HG03103 (cell line): ENCODE results near the gene TFPT.

Experiments used
- ATAC-seq: cut with Tn5 transposase; IDR thresholded peaks from one replicate; pipeline ENCODE4 v1.9.1; 2021; ENCODE audit warnings: low read depth; ENCODE audit not compliant: unreplicated experiment

TFPT gene

GRCh38 chr19:54084410-54084809, 31.0 kb downstream of the TFPT start:
- ATAC-seq = no peak

- ATAC-seq = no peak
Observed at GRCh38 chr19:54081032-54081431, 34.4 kb downstream of the TFPT start, which contains the start of gene TARM1. Gene TARM1, minus strand, starts transcription at chr19:54081365. Its CDS starts 25 bp downstream, at chr19:54081340.

GRCh38 chr19:54077334-54077733, 38.1 kb downstream of the TFPT start:
- no peak for ATAC-seq

GRCh38 chr19:54074851-54075250, 40.6 kb downstream of the TFPT start:
- ATAC-seq = no peak

- no peak for ATAC-seq
Observed at GRCh38 chr19:54073829-54074228, 41.6 kb downstream of the TFPT start.

GRCh38 chr19:54069470-54069869, 46.0 kb downstream of the TFPT start:
- no peak for ATAC-seq

GRCh38 chr19:54063350-54064116, 51.9 kb downstream of the TFPT start, which contains the start of gene VSTM1:
Gene VSTM1, minus strand, starts transcription at chr19:54063897. Its CDS starts 120 bp downstream, at chr19:54063777.
- no peak for ATAC-seq

GRCh38 chr19:54062643-54063042, 52.8 kb downstream of the TFPT start:
- ATAC-seq = no peak
